Endothelial cell of umbilical vein (primary cell): ENCODE data around the gene UCHL1. TPM values are rescaled to one million over a fixed set of nuclear protein-coding genes. Genes with fewer than 3 reads are reported as not detected.

ENCODE experiments used
- BruUV-seq: library from RNA; stranded (reverse); fragments of 400-500 nt; replicated peaks from 2 replicates; lab custom pipeline; 2021; lab: Mats Ljungman, UMichigan
- CTCF ChIA-PET: fragments of 300-600, 350-600 bp; sonication (Branson Sonifier 250); formaldehyde crosslinking; loops from one replicate; lab custom pipeline; 2021; ENCODE audit warnings: antibody characterized with exemption, inconsistent platforms; lab: Charles Lee
- POLR2A ChIA-PET: fragments of 300-600, 350-600 bp; sonication (Branson Sonifier 250); formaldehyde crosslinking; loops from one replicate; lab custom pipeline; 2021; ENCODE audit warnings: antibody characterized with exemption, inconsistent platforms; lab: Charles Lee
- DNase-seq: peaks from one replicate; pipeline ENCODE4 v3.0.0-alpha.2; 2011; ENCODE audit warnings: low read depth, low spot score
- FAIRE-seq: peaks from 2 replicates; lab custom pipeline; 2011; peaks lifted over from hg19 to GRCh38; lab: Jason Lieb, UNC
- H2AFZ ChIP-seq: 2 replicates; pipeline ENCODE4 v1.6.0; 2012; ENCODE audit warnings: low read depth, low read length, control low read depth, inconsistent platforms
- H3K27ac ChIP-seq: 2 replicates; pipeline ENCODE4 v1.5.1; 2011; ENCODE audit warnings: low read depth, mild to moderate bottlenecking, control low read depth, low read length, moderate library complexity; ENCODE audit not compliant: insufficient read depth
- H3K27me3 ChIP-seq, 2 experiments: 2 replicates each; pipeline versions ENCODE4 v1.6.0 to v1.6.1; 2011; ENCODE audit warnings: low read length in 2 of 2, mixed read lengths in 1 of 2; ENCODE audit not compliant: control insufficient read depth in 2 of 2, insufficient read depth in 2 of 2
- H3K36me3 ChIP-seq, 2 experiments: 2 replicates in 1 of 2; 3 replicates in 1 of 2; pipeline ENCODE4 v1.5.1; 2011; ENCODE audit warnings: low read length in 2 of 2, mild to moderate bottlenecking in 1 of 2, moderate library complexity in 1 of 2; ENCODE audit not compliant: control insufficient read depth in 2 of 2, insufficient read depth in 2 of 2; ENCODE audit errors: extremely low read depth in 1 of 2
- H3K4me1 ChIP-seq: 3 replicates; pipeline ENCODE4 v1.5.1; 2011; ENCODE audit warnings: mild to moderate bottlenecking, low read length; ENCODE audit not compliant: control insufficient read depth, insufficient read depth; ENCODE audit errors: extremely low read depth
- H3K4me2 ChIP-seq: 2 replicates; pipeline ENCODE4 v1.6.1; 2011; ENCODE audit warnings: low read length, control low read depth, mixed read lengths; ENCODE audit not compliant: insufficient read depth
- H3K4me3 ChIP-seq, 3 experiments: fragments of 200-600 bp in 1 of 3; sonication (generic), shearing (Covaris generic) in 1 of 3; replicated peaks in 1 of 3; 2 replicates each; pipeline ENCODE4 v1.5.1; 2011 to 2016; ENCODE audit warnings: control low read depth in 3 of 3, low read length in 3 of 3, mild to moderate bottlenecking in 2 of 3, inconsistent platforms in 1 of 3, low read depth in 1 of 3, moderate library complexity in 1 of 3; ENCODE audit not compliant: insufficient read depth in 1 of 3
- H3K79me2 ChIP-seq: 2 replicates; pipeline ENCODE4 v1.6.0; 2012; ENCODE audit warnings: low read length, inconsistent platforms; ENCODE audit not compliant: control insufficient read depth, insufficient read depth
- H3K9ac ChIP-seq: replicated peaks from 2 replicates; pipeline ENCODE3; 2011; ENCODE audit warnings: low read length, control low read depth; ENCODE audit not compliant: insufficient read depth; ENCODE audit errors: extremely low read depth
- H3K9me1 ChIP-seq: replicated peaks from 3 replicates; pipeline ENCODE4 v1.6.0; 2011; ENCODE audit warnings: mild to moderate bottlenecking, low read length; ENCODE audit not compliant: control insufficient read depth, insufficient read depth; ENCODE audit errors: extremely low read depth
- H3K9me3 ChIP-seq: replicated peaks from 2 replicates; pipeline ENCODE4 v1.5.1; 2012; ENCODE audit warnings: low read length, inconsistent platforms; ENCODE audit not compliant: control insufficient read depth, insufficient read depth
- H4K20me1 ChIP-seq: replicated peaks from 2 replicates; pipeline ENCODE3; 2011; ENCODE audit warnings: mild to moderate bottlenecking, low read length; ENCODE audit not compliant: control insufficient read depth, insufficient read depth; ENCODE audit errors: extremely low read depth
- CTCF ChIP-seq, 2 donors: IDR thresholded peaks; 1 replicate in 1 of 2; 2 replicates in 1 of 2; pipeline ENCODE4 v1.5.1; 2011; ENCODE audit warnings: low read length in 2 of 2, mild to moderate bottlenecking in 2 of 2, moderate library complexity in 2 of 2, control low read depth in 1 of 2, inconsistent platforms in 1 of 2, low read depth in 1 of 2; ENCODE audit not compliant: insufficient read depth in 1 of 2; ENCODE audit errors: extremely low read depth in 1 of 2
- EZH2 ChIP-seq: IDR thresholded peaks from 2 replicates; pipeline ENCODE4 v1.6.1; 2012; ENCODE audit warnings: borderline replicate concordance, low read depth, mild to moderate bottlenecking, moderate library complexity, low read length, inconsistent platforms; ENCODE audit not compliant: severe bottlenecking
- FOS ChIP-seq: IDR thresholded peaks from 2 replicates; pipeline ENCODE4 v1.6.1; 2011; ENCODE audit warnings: mild to moderate bottlenecking, low read length, moderate library complexity, borderline replicate concordance; ENCODE audit not compliant: insufficient read depth
- GATA2 ChIP-seq: IDR thresholded peaks from 2 replicates; pipeline ENCODE4 v1.7.0; 2011; ENCODE audit warnings: low read depth, mild to moderate bottlenecking, moderate library complexity, mixed read lengths, low read length; ENCODE audit not compliant: insufficient read length, insufficient read depth
- JUN ChIP-seq: IDR thresholded peaks from 2 replicates; pipeline ENCODE4 v1.6.1; 2011; ENCODE audit warnings: borderline replicate concordance, low read depth; ENCODE audit not compliant: insufficient read length, insufficient read depth
- MAX ChIP-seq: IDR thresholded peaks from 2 replicates; pipeline ENCODE4 v1.6.1; 2011; ENCODE audit not compliant: insufficient read depth, insufficient read length
- MYC ChIP-seq: IDR thresholded peaks from one replicate; pipeline ENCODE4 v1.6.1; 2011; ENCODE audit warnings: mild to moderate bottlenecking, low read depth, low read length
- POLR2A ChIP-seq: IDR thresholded peaks from 2 replicates; pipeline ENCODE4 v1.6.1; 2012; ENCODE audit warnings: low read depth, mild to moderate bottlenecking, control low read depth, low read length
- POLR2AphosphoS5 ChIP-seq: IDR thresholded peaks from 2 replicates; pipeline ENCODE4 v1.6.1; 2012; ENCODE audit warnings: low read depth, mild to moderate bottlenecking, control low read depth, low read length, moderate library complexity; ENCODE audit not compliant: insufficient read depth
- dilution Hi-C: fragments of 300-500 bp; cut with MboI; formaldehyde crosslinking; loops from one replicate; pipeline ENCODE4 v1.15.0; 2019; ENCODE audit warnings: low sequenced_read_pairs; ENCODE audit not compliant: extremely low pct_ligation_motif_present
- intact Hi-C: fragments of 100-400 bp; cut with micrococcal nuclease; formaldehyde crosslinking; loops from one replicate; pipeline ENCODE4 v1.10.0; 2022
- polyA plus RNA-seq, 4 experiments: library from polyadenylated mRNA; depleted of rRNA in 3 of 4; stranded (reverse) in 3 of 4; unstranded in 1 of 4; fragments of >200 nt; gene quantifications; 2 replicates each; pipeline versions ENCODE4 v1.2.1 to v1.2.3, GENCODE V29; 2011 to 2012; ENCODE audit warnings: missing spikeins in 1 of 4
- total RNA-seq: library from RNA; stranded (reverse); gene quantifications from 2 replicates; pipeline ENCODE4 v1.2.3, GENCODE V29; 2021

Gene UCHL1
- total and polyA plus RNA-seq, 2 donors (not counting 3 experiments of a cell fraction or from before 2014, with no cell fraction given) = 501 to 1,128 TPM

GRCh38 chr4:41214825-41215146, 41.9 kb upstream of the UCHL1 start:
- intact Hi-C loops = loop anchor here (1.0 to 5.0 kb wide), 7 partner anchors 43 to 306 kb away; partner anchors contain the start of gene UCHL1
- Histone ChIP-seq H3K4me3 (no peak overlapping the region), H3K27ac (no peak overlapping the region), H3K27me3 (no peaks in the 10 kb centered on the region), H3K36me3 (no peaks in the 10 kb centered on the region), H4K20me1 (no peaks in the 10 kb centered on the region), H3K9me1 (no peaks in the 10 kb centered on the region), H2AFZ (peak overlapping the region; percentile 33), H3K4me1 (peaks cover 33% of the 10 kb centered on the region), H3K9ac (no peak overlapping the region), H3K79me2 (peaks cover 45% of the 10 kb centered on the region), H3K4me2 (peak overlapping the region; percentile 2), H3K9me3 (no peaks in the 10 kb centered on the region)
- FAIRE-seq (no peak), DNase-seq (no peak)
- no TSS peak for BruUV-seq
- ChIA-PET CTCF (interaction anchor here (0.7 to 7.5 kb wide), 33 partner anchors 8 to 311 kb away, joined by 3 to 179 read pairs (median 4); no protein-coding TSS in a partner anchor), POLR2A (interaction anchor here (0.9 to 1.7 kb wide), 5 partner anchors 8 to 61 kb away, joined by 3 to 7 read pairs (median 4); no protein-coding TSS in a partner anchor)
- TF ChIP-seq FOS (no peak), MAX (no peak), GATA2 (no peak), POLR2AphosphoS5 (no peak), CTCF (IDR thresholded peaks at IDR 0.05; ENCODE audit: extremely low read depth in 1 of 2, insufficient read depth in 1 of 2, low read depth in 1 of 2, low read length in 2 of 2) (no peak), EZH2 (no peak), MYC (no peak), POLR2A (no peak), JUN (no peak)
- dilution Hi-C loops = loop anchor here (25.0 kb wide), 1 partner anchor 277 kb away; no protein-coding TSS in a partner anchor
